Amniotic epithelial cell (primary cell): ENCODE data around the gene CCDC32.
"Not testable (repeated sequence)": the region's sequence is repeated elsewhere in the genome, so short reads cannot be mapped to it uniquely, and the experiment has no call there.

Source experiments
- DNase-seq: peaks from one replicate; pipeline ENCODE4 v3.0.0-alpha.2; 2010; ENCODE audit warnings: low read depth

The CCDC32 gene, protein sequence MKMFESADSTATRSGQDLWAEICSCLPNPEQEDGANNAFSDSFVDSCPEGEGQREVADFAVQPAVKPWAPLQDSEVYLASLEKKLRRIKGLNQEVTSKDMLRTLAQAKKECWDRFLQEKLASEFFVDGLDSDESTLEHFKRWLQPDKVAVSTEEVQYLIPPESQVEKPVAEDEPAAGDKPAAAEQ

DNA sequence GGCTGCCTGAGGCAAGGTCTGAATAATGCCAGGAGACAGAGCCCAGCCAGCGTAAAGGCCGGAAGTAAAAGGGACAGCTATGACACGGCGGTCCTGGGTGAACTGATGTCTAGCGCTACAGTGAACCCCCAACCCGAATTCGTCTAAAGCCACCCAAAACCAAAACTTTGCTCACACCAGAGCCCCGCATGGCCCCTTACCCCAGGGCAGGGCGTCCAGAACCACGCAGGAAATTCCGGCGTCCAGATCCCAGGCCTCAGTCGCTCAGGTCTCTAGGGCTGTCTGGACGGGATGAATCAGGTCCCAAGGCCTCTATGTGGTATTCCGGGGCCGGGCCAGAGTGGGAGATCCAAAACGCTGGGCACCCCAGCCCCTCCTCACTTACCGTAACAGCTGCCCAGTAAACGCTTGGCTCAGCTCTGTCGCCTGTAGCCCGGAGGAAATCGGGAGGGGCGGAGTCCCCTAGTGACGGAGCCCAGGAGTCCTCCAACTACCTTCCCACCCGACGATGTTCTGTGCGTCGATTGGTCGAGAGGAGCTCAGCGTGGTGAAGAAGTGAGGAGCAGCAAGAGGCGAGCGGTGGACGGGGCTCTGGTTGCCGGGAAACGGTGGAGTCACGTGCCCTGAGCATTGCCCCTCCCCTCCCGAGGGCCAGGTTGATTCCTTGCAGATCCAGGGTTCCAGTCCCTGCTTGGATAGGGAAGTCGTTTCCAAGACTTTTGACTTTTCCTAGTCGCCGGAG lies at the start of gene CCDC32:
Gene CCDC32 (minus strand): TSS at position 452 of the 742 bp plus-strand sequence. CDS start 2,027 bp downstream, outside the sequence.
- DNase-seq: peak; percentile 98

DNA sequence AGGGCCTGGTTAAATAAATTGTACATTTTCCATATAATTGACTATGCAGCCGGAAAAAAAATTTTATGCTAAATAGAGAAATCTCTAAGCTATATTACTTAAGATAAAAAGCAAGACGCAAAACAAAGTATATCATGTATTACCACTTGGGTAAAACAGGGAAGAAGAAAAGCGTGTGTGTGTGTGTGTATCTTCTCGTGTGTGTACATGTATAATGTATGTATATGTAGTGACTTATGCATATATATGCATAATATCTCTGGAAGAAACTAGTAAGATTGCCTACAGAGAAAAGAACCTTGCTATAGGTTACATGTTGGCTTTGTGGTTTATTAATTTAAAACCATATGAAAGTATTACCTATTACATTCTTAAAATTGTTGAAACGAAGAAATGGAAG lies 48.2 kb upstream of the CCDC32 start:
- DNase-seq: no peak

DNA sequence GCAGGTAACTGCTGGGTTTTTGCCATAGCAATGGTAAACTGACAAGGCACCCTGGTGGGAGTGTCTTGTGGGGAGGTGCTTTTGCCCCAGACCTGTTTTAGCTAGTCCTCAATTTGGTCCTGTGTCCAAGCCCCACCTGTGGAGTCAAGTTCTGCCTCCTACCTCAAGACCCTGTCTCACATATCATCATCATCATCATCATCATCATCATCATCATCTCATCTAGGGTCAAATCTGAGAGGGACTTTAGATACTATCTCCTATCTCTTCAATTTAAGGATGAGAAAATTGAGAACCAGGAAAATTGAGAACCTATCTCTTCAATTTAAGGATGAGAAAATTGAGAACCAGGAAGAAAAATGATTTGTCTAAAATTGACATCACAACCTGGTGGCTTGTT lies 39.1 kb upstream of the CCDC32 start:
- DNase-seq: no peak

DNA sequence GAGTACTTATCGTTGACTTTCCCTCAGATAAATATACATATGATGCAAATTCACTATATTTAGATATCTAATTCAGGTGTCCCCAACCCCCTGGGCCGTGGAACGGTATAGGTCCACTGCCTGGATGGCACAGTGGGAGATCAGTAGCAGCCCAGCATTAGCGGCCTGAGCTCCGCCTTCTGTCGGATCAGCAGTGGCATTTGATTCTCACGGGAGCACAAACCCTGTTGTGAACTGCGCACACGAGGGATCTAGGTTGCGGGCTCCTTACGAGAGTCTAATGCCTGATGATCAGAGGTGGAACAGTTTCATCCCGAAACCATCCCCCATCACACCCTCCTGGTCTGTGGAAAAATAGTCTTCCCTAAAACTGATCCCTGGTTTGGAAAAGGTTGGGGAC lies 36.1 kb upstream of the CCDC32 start:
- DNase-seq: no peak

DNA sequence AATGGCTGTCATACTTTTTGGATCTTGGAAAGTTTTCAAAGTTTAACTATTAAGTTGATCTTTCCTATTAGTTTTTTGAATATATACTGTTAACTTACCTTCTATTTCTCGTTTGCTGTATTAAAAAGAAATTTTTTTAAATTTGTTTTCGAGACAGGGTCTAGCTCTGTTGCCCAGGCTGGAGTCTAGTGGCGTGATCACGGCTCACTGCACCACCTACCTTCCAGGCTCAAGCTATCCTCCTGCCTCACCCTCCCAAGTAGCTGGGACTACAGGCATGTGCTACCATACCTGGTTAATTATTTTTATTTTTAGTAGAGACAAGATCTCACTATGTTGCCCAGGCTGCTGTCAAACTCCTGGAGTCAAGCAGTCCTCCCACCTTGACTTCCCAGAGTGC lies 33.8 kb upstream of the CCDC32 start:
- DNase-seq: no peak

DNA sequence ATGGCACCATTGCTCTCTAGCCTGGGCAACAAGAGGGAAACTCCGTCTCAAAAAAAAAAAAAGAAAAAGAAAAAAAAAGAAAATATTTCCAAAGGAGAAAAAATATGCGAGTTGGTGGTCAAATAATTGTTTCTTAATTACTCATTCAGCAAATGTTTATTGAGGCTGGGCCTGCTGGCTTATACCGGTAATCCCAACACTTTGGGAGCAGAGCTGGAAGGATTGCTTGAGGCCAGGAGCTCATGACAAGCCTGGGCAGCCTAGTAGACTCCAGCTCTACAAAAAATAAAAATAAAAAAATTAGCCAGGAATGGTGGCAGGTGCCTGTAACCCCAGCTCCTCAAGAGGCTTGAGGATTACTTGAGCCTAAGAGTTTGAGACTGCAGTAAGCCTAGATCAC lies 33.3 kb upstream of the CCDC32 start:
- DNase-seq: no peak

DNA sequence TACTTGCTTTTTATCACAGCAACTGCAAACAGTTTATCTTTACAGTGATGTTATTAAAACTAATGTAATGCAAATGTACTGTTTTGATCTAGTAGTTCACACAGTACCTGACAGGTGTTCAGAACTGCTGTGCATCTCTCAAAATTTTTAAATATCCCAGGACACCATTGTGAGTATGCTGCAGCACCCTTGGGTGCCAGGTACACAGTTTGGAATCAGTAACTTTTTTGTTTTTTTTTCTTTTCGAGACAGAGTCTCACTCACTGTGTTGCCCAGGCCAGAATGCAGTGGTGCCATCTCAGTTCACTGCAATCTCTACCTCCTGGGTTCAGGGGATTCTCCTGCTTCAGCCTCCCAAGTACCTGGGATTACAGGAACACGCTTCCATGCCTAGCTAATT lies 32.2 kb upstream of the CCDC32 start:
- no peak for DNase-seq

DNA sequence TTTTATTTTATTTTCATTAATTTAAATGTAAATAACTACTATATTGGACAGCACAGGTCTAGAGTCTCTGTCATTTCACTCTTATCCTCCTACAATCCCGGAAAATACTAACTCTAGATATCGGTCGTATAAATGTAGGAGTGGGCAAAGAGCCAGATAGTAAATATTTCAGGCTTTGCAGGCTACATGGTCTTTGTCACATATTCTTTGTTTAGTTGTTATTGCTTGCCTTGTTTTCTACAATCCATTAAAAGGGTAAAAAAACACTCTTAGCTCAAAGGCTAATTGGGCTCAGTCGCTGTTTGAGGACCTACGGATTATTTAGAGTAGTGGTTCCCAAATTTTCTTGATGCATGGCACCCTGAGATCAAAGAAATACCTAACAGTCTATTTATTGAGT lies 30.9 kb upstream of the CCDC32 start:
- no peak for DNase-seq

DNA sequence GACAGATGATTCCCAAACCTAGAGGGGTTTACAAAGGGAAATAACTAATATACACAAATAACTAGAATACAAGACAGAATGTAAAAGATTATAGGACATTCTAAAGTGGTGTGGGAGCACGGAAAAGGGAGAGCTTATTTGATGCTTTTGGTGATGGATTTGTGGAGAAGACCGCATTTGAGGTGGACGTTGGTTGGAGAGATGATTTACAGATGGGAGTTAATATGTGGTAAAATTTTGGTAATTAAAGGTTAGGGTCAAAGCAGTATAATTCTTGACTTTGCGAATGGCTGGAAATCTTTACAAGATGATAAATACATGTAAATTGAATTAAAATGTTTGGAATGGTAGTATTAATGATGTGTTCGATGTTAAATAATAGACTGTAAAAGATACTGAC lies 30.4 kb upstream of the CCDC32 start:
- DNase-seq: no peak

DNA sequence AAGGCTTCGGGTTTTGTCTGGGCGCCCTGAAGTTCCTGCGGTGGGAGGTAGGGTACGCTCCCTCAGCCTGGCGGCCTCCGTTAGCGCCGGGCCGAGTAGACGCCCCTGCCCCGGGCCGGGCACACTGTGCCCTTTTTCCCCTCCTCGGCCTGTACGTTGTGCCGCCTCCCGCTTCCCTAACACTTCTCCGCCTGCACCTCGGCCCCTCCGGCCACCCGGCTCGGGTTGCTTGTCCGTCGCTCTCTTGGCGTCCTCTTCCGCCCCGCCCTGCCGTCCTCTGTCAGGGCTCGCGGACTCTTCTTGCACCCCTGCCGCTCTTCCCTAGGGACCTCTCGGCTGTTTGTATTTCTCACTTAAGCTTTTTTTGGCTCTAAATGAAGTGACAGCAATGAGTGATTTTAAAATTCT lies 29.6 kb upstream of the CCDC32 start:
- DNase-seq: no peak

DNA sequence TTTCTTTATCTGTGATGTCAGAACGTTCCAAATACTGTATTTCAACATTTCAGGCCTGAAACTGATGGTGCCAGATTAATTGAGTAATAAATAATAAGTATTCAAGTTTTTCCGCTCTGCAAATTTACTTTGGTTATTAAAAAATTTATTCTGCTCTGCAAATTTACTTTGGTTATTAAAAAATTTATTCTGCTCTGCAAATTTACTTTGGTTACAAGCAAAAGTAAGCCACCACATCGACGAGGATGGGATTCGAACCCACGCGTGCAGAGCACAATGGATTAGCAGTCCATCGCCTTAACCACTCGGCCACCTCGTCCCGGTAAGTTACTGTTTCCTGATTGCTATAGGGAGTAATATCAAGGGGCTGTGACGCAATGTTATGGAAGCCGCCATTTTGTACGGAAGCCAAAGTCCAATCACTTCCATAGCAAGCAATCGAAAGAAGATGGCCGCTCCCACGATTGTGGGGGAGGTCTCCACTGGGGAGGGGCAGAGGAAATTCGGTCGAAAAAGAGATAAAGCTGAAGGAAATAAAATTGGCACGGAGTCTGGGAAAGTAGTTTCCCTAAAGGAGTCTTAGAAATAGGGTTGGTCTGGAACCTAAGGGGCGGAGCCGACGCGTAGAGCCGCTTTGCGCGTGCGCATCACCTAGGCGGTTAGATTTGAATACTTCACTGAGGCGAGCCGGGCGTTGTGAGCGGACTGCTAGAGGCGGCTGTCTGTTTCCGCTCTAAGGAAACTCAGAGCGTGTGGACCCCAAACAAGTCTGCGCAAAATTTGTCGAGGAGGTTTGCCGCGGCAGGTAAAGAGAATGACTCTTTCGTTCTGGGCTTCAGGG lies 29.0 kb upstream of the CCDC32 start, which contains the start of gene KNL1:
Gene KNL1 (plus strand): TSS at position 662 of the 841 bp plus-strand sequence. CDS start 8,683 bp downstream, outside the sequence.
- peak; percentile 87 for DNase-seq

DNA sequence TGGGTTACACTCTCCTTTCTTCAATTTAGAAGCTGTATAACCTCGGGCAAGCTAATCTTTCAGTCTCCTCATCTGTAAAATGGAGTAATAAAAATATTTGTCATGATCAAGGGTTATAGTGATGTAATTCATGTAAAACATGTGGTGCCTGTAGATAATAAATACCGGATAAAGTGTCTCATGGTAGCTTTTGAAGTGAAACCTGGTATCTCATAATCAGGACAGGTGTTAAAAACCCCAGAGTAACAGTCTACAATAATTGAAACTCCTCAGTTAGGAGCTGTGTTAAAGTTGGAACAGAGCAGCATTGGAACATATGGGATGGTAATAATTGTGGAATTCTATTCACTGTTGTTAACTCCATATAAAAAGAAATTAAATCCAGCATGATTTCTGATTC lies 28.3 kb upstream of the CCDC32 start:
- no peak for DNase-seq

DNA sequence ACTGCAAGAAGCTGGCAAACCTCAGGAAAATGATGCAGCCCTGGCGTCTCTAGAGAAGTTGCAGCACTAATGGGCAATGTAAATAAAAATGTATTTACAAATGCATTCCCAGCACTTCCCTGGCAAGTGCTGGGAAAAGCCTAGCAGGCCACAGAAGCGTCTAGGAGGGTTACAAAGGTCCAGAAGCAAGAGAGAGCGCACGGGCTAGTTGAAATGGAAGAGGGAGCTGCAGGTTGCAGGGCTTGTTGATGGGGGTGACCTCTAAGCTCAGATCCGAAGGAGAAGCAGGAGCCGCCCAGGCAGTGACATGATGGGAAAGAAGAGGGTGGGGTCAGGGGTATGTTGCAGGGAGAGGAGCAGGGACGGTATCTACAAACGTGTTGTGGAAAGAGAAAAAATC lies 26.5 kb upstream of the CCDC32 start:
- no peak for DNase-seq

DNA sequence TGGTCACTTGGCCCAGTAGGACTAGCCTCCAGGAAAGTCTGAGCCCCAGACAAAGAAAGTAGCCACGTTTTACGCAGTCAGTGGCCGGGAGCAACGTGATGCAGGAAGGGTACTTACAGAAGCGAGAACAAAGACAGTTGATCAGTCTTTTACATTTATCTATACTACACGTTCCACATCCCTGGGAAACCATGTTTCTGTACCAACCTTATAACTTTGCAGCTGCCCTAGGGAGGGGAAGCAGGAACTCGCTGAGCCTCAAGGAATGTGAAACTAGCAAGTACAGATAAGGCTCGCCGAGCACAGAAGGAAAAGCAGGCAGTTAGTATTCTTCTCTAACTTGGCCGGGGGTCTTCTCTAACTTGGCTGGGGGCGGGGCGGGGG lies 25.8 kb upstream of the CCDC32 start:
- DNase-seq: peak; percentile 46

DNA sequence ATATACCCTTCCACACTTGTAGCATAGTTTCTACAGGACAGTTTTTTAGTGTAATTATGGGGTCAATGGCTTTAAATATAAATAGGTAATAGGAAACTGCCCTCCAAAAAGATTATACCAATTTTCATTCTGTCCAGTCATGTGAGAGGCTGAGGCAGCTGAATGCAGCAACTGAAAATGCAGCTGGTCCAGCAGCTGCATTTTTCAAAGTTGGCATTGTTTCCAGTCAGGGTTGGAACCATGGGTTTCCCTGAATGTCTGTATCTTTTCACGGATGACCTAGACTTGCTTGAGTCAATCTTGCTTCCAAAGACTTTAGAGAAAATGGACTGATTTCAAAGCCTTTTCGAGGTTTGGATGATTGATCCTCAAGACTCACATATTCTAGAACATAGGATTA lies 19.3 kb upstream of the CCDC32 start:
- DNase-seq: no peak

DNA sequence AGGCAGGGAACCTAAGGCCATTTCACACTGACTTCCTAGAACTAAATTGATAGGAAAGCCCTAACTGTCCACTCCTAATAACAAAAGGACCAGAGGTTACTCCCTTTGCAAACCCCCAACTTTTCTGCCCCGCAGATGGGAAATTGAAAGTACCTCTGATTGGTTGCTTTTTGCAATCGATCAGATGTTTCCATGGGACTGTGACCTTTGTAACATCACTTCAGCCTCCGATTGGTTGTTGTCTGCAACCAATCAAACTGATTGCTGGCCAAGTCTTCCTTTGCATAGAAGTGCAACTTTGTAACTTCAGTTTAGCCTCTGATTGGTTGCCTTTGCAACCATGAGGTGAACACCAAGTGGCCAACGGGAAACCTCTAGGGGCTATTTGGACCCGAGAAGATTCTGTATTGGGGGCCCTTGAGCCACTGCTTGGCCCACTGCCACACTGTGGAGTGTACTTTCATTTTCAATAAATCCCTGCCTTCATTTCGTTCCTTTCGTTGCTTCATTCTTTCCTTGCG lies 17.9 kb upstream of the CCDC32 start:
- DNase-seq: no peak

DNA sequence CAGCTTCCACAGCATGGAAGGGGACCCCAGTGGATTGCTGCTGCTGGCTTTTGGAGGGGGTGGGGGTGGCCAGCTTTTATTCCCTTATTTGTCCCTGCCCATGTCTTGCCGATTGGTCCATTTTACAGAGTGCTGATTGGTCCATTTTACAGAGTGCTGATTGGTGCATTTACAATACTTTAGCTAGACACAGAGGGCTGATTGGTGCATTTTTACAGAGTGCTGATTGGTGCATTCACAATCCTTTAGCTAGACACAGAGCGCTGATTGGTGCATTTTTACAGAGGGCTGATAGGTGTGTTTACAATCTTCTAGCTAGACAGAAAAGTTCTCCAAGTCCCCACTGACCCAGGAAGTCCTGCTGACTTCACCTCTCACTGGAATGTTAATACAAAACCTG lies 17.0 kb upstream of the CCDC32 start:
- not testable (repeated sequence) for DNase-seq

DNA sequence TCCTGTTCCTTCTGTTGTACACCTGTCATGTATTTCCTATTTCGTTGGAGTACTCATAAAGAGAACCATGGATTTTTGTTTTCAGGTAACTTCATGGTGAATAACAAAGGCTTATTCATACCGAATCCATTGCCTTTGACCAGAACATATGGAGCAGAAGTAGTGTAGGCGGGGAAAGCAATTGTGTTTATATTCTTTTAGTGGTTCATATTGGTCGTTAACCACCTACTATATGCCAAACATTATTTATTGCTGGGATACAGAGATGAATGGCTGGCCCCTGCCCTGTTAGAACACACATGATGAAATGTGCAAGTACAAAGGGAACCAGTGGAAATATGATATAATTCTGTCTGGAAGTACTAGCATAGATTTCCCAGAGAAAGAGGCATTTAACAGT lies 14.1 kb upstream of the CCDC32 start:
- no peak for DNase-seq

DNA sequence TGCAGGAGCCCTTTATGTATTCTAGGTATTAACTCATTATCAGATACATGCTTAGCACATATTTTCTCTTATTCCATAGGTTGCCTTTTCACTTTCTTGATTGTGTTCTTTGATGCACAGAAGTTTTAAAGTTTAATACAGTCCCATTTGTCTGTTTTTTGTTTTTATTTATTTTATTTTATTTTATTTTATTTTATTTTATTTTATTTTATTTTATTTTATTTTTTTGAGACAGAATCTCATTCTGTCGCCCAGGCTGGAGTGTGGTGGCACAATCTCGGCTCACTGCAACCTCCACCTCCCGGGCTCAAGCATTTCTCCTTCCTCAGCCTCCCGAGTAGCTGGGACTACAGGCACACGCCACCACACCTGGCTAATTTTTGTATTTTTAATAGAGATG lies 12.1 kb upstream of the CCDC32 start:
- not testable (repeated sequence) for DNase-seq

DNA sequence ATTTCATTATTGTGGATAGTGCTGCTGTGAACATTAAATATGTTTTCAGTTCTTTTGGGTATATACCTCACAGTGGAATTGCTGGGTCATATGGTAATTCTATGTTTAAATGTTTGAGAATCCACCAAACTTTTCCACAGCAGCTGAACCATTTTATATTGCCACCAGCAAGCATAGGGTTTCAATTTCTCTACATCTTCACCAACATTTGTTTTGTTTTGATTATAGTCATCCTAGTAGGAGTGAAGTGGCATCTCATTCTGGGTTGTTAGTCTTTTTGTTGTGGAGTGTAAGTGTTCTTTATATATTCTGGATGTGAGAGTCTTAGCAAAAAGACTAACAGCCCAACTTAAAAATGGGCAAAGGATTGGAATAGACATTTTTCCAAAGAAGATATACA lies 10.3 kb upstream of the CCDC32 start:
- no peak for DNase-seq

DNA sequence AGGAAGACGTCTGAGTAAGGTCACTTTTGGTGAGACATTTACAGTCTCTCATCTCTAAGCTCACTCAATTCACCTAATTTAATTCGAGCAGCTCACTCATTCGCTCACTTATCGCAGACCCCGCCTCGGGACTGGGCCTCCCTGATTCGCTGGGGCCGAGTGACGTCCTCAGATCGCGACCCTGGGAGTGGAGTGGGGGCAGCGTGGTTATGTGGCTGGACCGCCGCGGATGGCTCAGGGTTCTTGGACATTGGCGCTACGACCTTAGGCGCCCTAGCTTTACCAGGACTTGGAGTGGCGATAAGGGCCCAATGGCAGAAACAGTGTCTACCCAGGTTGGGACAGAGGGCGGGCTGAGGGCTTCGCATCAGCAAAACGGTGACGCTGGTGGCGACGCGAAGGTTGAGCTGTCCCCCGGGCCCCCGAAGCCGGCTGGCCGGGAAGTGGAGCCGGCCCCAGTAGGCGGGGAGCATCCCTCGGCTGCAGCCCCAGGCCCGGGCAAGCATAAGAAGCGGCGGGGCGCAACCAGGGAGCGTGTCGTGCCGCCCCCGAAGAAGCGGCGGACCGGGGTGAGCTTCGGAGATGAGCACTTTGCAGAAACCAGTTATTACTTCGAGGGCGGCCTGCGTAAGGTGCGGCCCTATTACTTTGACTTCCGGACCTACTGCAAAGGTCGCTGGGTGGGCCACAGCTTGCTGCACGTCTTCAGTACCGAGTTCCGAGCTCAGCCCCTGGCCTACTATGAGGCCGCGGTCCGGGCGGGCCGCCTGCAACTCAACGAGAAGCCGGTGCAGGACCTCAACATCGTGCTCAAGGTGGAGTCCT lies 4.5 kb upstream of the CCDC32 start, which contains the start of gene RPUSD2:
Gene RPUSD2 (plus strand): TSS at position 171 of the 825 bp plus-strand sequence. CDS start 39 bp downstream, at position 210.
- peak; percentile 87 for DNase-seq

DNA sequence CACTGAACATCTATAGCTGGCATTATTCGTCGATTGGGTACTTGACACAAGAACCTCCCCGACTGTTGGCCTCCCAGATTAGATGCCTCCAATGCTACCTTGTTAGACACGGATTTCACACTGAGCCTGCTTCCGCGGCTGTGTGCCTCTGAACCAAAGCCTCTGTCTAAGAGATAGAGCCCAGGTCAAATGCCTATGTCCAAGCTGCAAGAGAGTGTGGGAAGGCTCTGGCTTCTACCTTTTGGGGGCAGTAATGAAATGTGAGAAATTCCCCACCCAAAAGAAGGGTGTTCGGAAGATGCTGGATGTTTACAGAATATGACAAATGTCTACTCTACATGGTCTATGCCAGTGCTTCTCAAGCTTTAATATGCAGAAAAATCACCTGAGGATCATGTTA lies 2.3 kb upstream of the CCDC32 start:
- DNase-seq: no peak
